Islet of Langerhans (tissue), 1 donor: ENCODE data around the gene HRH3.

Experiments
- FAIRE-seq: peaks from one replicate; lab custom pipeline; 2011; peaks lifted over from hg19 to GRCh38; lab: Jason Lieb, UNC

The HRH3 gene

DNA sequence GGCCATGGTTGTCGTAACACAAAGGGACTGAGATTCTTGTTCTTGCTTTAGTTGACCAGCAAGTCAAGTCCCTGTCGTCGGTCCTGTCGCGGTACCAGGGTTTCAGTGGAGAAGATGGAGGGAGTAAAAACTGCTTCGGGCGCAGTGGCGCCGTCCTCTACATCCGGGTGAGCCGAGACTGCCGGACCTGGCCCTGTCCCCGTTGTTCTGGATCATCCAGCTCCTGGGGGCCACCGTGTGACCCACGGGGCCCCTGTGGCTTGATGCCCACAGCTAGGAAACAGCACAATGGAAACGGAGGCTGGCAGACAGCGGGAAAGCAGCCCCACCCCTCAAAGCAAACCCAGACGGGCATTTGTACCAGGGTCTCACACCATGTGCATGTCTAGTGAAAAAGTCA lies 22.3 kb downstream of the HRH3 start:
- FAIRE-seq, result no peak

GRCh38 chr20:62197311-62197710 lies 22.8 kb downstream of the HRH3 start:
- no peak for FAIRE-seq

DNA sequence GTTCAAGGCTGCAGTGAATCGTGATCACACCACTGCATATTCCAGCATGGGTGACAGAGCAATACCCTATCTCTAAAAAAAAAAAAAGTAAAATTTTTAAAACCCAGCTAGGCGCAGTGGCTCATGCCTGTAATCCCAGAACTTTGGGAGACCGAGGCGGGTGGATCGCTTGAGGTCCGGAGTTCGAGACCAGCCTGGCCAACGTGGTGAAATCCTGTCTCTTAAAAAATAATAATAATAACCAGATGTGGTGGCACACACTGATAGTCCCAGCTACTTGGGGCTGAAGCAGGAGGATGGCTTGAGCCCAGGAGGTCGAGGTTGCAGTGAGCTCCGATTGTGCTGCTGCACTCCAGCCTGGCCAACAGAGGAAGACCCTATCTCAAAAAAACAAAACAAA lies 23.8 kb downstream of the HRH3 start:
- FAIRE-seq, result no peak

- no peak for FAIRE-seq
Observed at GRCh38 chr20:62195736-62196135, 24.3 kb downstream of the HRH3 start.

- no peak for FAIRE-seq
Observed at GRCh38 chr20:62195075-62195405, 25.0 kb downstream of the HRH3 start.

- no peak for FAIRE-seq
Observed at GRCh38 chr20:62193079-62194025, 26.7 kb downstream of the HRH3 start.

DNA sequence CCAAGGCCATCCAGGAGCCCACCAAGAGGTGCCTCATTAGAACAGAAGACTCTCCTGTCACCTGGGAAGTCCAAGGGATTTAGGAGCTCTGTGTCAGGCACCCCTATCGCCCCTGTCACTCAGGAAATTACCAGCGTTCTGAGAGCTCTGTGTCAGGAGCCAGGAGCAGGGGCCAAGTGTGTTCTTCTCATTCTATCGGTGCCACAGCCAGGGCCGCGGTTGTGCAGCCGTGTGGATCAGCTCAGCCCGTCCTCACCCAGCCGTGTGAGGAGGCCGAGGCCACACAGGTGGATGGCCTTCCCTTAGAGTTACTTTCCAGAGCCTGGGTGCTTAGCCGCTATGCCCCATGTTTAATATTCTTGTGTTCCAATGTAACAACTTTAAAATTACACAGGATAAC lies 27.4 kb downstream of the HRH3 start:
- no peak for FAIRE-seq

DNA sequence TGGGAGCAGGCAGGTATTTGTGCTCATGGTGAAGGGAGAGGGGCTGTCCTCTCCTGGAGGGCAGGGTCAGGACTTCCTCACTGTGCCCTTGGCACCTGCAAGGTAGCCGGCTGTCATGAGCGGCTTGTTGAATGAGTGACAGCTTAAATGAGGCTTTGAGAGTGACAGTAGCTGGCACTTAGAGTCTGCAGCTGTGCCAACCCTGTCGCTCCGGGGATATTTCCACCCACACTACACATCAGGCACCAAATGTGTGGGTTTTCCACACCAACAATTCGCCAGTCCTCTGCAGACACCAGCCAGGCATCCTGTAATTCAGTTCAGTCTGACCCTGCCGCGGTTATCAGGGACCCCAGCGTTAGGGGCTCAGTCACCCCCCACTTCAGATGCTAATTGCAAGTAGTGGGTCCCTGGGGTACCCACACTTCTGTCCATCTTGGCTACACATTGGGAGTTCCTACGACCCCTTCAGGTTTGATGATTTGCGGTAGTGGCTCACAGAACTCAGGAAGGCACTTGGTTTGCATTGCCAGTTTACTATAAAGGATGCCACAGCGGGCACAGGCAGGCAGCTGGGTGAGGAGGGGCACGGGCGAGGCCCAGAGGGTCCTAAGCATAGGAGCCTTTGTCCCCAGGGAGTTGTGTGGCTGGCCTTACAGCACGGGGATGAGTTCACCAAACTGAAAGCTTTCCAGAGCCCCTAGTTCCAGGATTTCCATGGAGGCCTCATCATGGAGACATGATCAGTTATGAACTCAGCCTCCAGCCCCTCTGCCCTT lies 28.1 kb downstream of the HRH3 start:
- FAIRE-seq, result no peak

DNA sequence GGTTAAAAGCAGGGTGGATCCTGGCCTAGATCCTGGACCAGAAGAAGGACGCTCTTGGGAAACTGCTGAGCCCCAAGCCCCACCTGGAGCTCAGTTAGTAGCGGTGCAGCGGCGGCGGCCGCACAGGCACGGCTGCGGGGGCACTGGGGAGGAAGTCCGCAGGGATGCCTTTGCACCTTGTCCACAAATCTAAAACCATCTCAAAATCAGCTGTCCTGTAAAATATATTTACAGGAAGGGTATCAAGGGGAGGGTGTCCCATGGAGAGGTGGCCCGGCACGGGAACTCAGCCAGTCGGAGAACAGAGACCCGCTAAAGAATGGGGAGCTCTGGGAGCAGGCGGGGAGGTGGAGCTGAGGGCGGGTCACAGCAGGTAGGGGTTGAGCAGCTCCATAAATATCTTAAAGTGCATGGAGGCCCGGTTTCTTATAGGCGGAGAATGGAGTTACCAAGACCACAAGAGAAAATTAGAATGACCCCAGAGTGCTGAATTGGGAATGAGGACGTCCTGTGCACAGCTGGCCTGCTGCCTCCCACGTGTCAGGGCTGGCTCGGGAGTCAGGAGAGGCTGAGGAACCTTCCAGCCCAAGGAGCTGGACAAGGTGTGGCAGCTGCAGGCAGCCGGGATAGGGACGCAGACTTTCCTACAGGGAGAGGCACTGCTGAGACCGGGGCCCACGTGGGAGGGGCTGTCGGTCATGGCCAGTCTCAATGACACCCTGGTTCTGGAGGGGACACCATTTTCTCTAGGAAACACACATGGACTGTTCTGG lies 29.3 kb downstream of the HRH3 start:
- FAIRE-seq, result no peak

DNA sequence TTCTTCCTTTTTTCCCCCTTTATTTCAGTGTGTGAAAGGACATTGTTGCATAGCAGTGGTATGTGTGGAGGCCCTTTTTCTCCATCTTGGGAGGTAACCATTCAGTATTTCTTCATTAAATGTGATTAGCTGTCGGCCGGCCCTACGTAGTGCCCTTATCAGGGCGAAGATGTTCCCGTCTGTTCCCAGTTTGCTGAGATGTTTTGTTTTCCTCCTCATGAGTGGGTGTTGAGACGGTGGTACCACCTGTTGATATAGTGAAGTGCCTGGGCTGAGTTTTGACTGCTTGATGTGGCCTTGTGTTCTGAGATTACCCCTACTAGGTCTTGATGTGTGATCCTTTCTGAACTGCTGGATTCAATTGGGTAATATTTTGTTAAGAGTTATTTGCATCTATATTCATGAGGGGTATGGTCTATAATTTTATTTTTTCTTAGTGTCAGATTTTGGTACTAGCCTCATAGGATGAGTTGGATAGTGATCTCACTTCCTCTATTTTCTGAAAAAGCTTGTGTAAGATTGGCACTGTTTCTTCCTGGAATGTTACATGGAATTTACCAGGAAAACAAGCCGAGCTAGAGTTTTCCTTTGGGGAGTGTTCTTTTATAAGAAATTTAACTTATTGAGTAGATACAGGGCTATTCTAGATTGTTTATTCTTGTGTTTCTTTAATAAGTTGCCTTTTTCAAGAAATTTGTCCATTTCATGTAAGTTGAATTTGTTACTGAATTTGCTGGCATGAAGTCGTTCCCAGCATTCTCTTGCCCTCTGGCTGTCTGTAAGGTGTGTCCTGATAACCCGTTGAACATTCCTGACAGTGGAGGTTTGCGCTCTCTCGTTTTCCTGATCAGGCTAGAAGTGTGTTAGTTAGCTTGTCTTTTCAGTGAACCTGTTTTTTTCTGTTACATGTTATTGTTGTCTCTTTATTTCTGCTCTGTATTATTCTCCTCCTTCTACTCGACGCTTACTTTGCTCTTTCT lies 32.9 kb downstream of the HRH3 start:
- no peak for FAIRE-seq

DNA sequence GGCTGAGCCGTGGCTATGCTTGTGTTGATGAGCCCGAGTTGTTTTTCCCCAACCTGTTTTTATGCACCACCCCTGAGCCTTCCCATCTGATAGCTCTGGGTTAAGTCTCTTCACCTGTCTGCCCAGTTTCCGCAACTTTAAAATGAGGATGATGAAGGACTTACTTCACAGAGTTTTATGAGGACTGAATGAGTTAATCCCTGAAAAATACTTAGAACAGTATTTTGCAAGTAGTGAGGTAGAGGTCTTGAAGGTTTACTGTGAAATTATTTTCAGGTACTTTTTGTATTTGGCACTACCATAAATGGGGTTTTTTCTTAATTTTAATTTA lies 34.0 kb downstream of the HRH3 start:
- no peak for FAIRE-seq

GRCh38 chr20:62183426-62184142 lies 36.5 kb downstream of the HRH3 start:
- no peak for FAIRE-seq

DNA sequence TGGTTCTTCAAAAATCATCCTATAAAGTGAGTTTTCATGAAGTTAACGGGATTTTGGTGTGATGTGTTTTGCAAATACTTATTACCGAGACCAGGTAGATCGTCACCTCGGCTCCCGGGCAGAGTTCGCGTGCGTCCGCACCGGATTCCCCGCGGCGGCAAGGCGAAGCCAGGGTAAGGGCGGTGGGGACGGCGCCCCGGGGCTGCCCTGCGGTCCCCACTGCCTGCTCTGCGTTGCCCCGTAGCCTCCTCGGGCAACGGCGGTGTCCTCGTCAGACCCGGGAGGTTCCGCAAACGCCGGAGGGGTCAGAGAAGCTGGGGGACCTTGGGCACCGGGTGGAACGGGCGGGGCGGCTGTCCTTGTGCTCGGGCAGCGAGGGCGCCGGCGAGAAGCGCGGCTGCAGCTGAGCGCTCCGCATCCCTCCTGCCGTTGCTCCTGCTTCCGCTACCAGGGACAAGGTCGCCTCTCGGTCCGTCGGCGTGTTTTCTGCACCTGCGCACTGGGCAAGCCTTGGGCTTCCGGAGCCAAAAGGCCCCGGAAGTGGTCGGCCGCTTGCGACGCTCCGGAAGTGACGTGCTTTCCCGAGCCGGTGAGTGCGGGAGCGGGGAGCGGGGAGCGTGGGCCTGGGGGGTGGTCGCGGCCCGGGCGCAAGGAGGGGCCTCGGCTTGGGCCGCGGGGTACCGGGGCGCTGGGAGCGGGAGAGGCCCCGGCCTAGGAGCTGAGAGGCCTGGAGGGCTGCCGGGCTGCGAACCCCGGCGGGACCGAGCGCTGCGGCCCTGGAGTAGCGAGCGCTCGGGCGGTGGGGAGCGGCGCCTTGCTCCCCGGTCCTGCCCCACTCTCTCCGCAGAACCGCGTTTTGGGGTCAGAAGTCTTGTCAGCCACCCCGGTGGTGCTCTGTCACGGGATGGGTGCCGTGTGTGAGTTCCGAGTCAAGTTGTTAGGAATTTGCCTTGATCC lies 37.3 kb downstream of the HRH3 start, which contains the start of gene MTG2:
TSS of gene MTG2 (plus strand) at position 560 of the 957 bp plus-strand sequence. CDS start 10,393 bp downstream, outside the sequence.
- FAIRE-seq, result no peak

GRCh38 chr20:62181808-62182207 lies 38.3 kb downstream of the HRH3 start:
- FAIRE-seq, result no peak

- no peak for FAIRE-seq
Observed at GRCh38 chr20:62179162-62179504, 40.9 kb downstream of the HRH3 start.

GRCh38 chr20:62178316-62179161 lies 41.5 kb downstream of the HRH3 start:
- no peak for FAIRE-seq

GRCh38 chr20:62177307-62177706 lies 42.8 kb downstream of the HRH3 start:
- no peak for FAIRE-seq

GRCh38 chr20:62176866-62177265 lies 43.2 kb downstream of the HRH3 start:
- FAIRE-seq, result no peak

DNA sequence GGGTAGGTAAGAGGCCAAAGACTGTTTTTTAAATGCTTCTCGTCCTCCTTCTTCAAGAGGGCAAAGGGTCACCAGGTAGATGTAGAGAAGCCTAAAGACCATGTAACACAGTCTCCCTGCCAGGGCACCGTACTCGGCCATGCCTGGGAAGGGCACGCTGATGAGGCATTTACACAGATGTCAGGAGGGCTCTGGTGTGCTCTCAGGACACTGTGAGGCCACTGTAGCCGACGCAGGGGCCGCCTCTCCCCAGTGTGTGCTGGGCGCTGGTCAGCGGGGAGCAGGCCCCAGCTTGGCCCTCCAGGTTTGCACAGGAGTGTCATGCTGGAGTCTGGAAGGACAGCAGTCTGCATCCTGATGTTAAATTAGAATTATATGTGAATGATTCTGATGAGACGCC lies 44.4 kb downstream of the HRH3 start:
- no peak for FAIRE-seq
